ENCODE measurements around the gene RIPK4. TPM values are rescaled to one million over a fixed set of nuclear protein-coding genes. Genes with fewer than 3 reads are reported as not detected.

The RIPK4 gene
- total RNA-seq, 1 experiment from 2014 or later: 16.5 TPM

DNA sequence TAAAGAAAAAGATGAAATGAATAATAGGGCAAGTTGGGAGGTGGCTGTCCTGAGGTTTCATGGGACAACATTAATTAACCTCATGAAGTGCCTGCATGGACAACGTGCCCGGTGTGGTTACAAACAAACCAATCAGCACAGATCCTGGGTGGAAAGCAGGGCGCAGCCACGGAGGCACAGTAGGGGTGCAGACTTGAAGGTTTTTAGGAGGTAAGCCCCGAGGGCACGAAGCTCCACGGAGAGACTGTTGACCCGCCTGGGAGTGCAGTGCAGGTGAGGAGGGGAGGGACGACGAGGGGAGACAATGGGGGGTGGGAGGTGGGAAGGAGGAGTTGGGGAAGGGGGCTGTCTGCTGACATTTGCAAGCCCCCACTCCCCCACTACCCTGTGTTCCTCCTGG, 2.3 kb upstream of the RIPK4 start:
- no peak for DNase-seq (ENCODE audit: low spot score)

DNA sequence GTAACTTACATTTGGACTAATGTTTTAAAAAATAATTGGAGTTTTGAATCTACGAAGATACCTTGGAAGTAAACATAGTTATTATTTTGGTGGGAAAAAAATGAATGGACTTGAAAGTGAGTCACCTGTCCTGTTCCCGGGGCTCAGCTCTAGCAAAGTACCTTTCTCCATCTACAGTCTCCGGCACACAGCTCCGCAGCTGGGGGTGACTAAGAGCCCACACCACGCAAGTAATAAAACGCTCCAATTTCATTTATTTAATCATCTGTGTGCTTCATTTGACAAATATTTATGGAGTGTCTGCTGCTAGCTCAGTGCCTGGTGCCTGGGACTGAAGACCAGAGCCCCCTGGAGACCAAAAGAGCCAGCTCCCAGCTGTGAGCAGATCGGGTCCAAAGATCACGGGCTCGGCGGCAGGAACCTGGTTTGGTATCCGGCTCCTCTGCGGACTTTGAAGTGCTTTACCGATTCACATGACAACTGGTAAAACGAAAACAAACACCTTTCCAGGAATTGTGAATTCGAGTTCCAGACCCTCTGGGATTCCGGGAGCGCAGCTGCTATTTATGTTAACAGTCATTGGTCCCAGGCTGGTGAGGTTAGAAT, 1.7 kb upstream of the RIPK4 start:
- DNase-seq (ENCODE audit: low spot score): peak; percentile 65

DNA sequence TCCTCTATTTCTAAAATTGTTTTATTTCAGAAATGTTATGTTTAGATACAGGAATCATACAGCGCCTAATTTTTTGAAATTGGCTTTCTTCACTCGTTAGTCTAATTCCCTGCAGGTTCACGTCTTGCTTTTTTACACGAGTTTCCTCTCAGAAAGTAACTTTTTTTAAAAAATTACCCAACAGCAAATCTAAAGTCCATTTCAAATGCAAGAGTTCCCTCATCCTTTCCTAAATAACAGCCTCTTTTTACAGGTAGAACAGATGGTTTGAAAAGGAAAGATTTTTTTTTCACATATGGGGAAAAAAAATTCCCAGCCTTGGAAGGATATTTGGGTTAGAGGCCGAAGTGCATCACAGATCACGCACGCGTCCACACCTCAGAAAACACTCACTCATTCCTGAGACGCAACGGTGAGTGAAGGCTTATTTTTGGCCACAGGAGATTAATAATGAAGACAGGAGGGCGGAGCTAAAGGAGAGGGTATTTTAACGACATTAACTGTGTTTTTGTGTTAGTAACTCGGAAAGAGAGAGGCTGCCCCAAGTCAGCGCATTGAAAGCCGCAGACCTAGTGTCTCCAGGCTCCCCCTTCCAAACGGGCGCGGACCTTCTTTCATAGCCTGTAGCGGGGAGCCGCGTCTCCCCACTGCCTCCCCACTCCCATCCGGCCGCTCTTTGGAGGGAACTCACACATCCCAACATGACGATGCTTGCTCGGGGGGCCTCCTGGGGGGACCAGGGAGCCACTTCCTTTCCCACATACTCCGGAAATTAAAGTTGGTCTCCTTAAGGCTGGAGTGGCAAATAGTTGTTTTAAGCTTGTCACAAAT, 969 bp upstream of the RIPK4 start:
- DNase-seq (ENCODE audit: low spot score): no peak

DNA sequence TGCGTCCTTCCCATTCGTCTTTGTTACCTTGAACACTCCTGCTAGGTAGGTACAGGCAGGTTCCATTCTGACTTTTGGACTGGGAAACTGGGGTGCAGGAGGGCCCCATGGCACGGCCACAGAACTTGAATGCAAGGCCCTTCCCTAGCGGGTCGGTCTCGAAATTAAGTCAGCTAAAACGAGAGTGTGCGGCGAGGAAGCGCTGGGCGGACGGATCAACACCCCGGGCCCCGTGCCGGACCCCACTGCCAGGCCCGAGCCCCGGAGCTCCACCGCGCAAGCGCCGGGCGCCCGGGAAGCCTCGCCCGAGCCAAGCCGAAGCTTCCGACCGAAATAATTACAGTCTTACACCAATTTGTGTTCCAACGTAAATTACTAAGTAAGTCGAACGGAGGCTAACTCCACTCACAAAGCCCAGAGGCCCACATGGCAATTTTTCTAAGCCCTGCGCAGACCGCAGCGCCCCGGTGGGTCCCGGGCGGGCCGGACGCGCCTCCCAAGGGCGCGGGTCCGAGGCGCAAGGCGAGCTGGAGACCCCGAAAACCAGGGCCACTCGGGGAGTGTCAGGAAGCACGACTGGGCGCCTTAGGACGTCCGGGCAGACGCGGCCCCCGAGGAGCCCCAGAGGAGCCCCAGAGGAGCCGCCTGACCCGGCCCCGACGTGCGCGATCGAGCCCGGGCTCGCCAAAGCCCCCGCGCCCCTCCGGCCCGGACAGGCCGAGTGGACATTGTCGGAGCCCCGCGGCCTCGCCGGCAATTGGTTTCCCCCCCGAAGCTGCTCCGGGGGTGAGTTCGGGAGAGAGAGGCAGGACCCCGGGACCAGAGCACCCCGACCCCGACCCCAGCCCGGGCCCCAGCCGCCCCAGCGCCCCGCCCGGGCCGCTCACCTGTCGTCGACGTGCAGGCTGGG, 624 bp downstream of the RIPK4 start:
- DNase-seq (ENCODE audit: low spot score): no peak

DNA sequence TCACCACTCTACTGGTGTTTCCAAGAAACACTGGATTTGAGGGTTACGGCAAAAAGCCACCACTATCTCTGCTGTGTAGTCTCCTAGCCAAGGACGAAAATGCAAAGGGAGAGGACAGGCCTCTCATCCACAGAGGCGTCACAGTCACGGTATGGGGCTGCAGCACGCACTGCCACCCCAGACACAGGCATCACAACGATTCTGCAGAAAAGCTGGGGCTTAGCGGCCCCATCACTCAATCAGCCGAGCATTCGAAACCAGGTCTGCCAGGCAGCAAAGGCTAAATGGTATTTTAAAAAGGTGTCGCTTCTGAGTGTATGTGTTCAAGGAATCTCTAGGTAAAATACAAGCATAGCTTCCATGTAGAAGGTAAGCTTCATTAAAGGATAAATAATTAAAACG, 1.4 kb downstream of the RIPK4 start:
- DNase-seq (ENCODE audit: low spot score): no peak

DNA sequence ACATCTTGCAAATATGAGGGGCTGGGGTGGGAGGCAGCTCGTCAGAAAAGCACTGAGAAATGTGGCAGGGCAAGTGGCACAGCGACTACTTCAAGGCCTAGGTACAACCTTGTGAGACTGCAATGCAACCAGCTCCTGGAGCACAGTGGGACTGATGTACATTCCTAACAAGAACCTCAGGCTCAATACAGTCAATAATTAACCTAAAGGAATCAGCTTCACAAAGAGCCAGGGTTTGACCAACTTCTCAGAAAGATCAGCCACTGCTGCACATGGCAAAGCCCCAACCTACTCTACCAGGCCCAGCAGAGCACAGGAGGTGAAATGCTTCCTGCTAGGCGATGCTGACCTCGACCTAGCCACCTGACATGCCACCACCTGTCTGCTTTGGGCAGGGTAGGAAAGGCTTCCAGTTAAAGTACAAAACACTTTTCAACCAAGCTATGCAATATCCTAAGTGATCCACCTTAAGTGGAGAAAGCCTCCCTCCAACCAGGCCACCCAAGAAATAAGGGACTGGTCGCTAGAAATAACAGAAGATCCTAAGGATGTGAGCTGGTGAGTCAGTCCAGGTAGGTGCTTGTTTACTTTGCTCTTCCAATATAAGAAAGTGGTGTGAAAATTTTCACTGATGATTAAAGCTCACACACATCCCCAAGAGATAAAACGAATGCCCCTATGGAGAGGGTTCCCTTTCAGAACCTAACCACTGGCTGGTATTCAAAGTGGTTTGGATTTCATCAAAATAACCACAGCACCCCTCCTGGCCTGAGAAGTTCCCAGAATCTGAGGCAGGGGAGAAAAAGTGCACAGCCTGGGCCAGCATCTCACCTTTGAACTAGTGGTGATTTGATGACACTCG, 2.1 kb downstream of the RIPK4 start:
- no peak for DNase-seq (ENCODE audit: low spot score)

DNA sequence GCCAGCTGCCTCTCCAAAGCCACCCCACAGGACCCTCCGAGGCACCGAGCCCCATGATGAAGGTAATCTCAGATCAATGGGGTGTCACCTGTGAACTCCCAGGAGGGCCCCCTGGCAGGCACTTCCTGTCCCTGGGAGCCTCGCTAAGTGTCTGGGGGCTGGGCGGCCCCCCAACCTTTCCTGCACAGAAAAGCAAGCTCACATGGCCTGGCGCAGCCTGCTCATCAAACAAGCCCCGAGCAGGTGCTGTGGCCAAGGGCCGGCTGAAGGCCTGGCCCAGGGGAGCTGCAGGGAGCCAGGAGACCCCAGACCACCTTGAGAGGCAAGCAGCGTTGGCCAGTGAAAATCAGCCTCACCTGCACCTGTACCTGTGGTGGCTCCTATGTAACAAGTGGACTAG, 2.9 kb downstream of the RIPK4 start:
- no peak for DNase-seq (ENCODE audit: low spot score)

DNA sequence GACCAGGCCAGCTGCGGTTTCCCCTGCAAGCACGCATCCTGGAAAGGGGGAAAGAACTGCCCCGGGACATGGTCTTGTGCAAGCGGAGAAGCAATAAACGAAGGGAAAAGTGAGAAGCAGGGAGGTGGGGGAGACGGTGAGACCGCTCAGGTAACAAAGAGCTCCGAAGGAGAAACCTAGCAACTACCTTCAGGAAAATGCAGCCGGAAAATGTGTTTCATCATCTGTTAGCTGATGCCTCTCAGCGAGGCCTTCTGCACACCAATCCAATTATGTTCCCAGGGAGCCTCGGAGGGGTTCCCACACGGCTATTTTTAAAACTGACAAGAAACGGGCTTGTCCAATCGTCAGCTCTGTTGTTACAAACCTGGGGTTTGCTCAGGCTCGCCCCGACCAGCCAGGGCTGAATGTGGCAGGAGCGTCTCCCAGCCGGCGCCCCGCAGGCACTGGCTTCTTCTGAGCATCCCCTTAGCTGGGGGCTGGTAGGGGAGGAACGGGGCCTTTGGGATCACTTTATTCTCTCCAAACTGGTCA, 3.4 kb downstream of the RIPK4 start:
- DNase-seq (ENCODE audit: low spot score): peak; percentile 80

DNA sequence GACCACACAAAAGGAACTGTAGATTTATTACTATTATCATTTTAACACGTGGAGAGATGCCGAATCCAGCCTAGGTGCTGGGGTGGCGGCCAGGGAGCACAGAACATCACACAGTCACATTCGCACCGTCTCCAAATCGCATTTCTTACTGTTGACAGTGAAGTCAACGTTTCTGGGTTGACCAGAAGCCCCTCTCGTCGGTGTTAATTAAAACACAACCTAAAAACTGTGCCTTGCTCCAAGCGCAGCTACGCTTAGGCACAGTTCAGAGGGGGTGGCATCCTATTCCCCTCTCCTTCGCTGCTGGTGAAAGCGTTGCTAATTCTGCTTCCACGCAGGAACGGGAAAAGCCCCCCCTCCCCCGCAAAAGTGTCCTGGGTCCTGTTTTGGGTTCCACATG, 4.1 kb downstream of the RIPK4 start:
- no peak for DNase-seq (ENCODE audit: low spot score)

DNA sequence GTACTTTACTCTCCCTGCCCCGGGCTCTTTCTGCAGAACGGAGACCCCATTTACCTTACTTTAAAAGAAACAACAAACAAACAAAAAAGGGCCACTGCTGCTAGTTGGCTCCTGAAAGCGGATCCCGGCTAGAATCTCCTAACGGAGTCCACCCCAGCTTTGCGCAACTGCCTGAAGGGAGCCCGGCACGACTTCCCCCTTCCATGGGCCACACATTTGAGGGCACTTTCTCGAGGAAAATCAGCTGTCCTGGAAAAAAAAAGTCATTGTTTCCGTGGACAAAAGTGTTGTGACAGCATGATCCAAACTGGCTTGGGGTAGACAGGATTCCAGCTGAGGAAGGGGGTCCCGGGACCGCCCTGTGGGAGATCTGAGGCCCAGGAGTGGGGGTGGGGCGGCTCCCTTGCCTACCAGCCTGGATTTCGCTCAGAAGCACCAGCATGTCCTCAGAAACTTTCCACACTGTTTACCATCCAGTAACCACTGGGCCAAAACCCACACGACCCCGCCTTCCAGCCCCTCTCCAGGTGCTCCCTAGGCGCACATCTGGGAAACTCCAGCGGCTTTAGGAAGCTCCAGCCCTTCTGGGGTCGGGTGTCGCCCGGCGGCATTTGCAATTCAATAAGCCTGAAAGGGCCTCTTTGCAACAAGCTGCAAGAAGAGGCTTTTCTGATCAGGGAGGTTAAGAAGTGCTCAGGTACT, 4.8 kb downstream of the RIPK4 start:
- no peak for DNase-seq (ENCODE audit: low spot score)

DNA sequence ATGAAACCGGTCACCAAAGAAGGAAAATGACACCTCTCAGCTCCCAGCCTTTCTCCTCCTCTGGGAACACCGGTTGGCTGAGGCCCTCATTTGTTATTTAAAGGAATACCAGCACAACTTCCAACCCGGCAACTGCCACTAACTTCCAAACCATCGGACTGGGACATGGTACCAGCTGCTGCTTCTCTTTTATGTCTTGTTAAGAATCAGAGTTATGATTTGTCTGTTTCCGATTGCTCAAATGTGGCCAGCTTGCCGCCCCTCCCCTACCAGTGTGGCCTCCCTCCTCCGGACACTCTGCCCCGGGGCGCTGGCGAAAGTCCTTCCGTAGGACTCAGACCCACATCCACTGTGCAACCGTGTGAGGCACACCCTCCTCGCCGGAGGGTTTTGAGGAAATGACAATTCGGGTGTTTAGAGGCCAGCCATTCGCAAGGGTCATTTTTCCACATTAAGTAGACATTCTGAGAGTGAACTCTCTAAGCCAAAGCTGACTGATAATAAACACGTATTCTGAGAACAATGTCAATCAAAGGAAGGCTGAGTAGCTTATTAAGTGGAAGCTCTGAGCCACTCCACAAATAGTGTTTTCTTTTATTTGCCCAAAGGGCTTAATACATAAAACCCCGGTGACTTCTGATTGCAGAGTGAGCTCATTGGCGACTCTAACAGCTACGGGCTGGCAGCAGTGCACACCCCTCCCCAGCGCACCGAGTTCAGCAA, 5.5 kb downstream of the RIPK4 start:
- peak; percentile 83 for DNase-seq (ENCODE audit: low spot score)

DNA sequence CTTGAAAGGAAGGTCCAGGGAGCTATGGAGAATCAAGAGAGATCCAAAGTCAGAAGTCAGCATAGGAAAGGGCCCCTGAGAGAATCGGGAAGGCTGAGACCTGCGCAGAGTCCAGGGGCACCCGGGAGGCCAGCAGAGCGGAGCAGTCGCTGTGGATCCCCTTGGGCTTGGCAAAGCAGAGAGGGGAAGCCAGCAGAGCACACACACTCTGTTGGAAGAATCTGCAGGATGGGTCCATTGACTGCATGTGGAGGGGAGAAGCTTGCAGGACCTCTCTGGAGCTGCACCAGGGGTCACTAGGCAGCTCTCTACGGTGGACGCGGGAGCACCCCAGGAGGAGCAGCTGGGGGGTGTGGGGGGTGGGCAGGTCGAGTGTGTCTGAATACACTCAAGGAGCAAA, 6.4 kb downstream of the RIPK4 start:
- no peak for DNase-seq (ENCODE audit: low spot score)

DNA sequence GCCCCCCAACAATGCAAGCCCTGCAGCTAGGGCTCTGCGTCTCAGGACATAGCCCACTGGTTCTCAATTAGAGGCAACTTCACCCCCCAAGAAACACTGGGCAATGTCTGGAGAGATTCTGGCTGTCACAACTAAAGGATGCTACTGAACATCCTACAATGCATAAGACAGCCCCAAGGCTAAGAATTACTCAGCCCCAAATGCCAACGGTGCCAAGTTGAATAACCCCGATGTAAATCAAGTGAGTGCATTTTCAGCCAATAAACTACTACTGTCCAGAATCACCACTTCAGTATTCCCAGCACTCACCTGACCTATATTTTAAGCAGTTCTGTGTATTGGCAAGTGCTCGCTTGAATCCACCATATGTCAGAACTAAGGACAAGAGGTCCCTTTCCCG, 6.9 kb downstream of the RIPK4 start:
- no peak for DNase-seq (ENCODE audit: low spot score)

DNA sequence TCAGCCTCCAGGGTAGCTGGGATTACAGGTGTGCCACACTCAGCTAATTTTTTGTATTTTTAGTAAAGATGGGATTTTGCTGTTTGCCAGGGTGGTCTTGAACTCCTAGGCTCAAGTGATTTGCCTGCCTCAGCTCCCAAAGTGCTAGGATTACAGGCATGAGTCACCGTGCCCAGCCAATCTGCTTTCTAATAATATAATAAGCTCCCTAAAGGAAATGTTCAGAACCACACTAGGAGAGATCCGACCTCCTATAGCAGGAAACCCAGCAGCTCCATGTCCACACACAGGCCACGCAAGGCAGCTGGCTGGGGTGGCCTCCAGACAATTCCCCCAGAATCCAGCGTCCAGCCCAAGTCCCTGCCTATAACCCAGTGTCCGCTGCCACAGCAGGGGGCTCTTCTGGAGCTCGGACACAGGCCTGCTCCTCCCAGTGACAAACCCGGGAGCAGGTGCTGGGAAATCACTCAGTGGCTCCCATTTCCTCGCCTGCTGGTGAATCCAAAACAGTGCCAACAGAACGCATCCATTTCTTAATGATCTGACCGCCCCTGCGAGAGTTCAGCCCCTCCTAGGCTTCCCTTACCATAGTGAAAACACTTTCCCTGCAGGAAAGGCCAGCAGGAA, 7.5 kb downstream of the RIPK4 start:
- DNase-seq (ENCODE audit: low spot score): peak; percentile 81

DNA sequence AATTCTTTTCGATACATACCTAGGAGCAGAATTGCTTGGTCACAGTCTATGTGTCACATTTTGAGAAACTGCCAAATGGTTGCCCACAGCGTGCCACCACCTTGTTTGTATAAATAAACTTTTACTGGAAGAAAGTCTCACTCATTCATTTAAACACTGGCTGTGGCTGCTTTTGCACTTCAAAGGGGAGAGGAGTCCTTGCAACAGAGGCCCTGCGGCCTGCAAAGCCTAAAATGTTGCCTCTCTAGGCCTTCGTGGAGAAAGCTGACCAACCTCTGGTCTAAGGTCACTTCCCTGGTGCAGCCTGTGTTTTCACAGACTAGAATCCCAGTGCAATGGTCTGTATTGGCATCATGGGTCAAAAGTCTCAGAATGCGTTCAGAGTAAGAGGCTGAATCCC, 8.3 kb downstream of the RIPK4 start:
- DNase-seq (ENCODE audit: low spot score): peak; percentile 99

DNA sequence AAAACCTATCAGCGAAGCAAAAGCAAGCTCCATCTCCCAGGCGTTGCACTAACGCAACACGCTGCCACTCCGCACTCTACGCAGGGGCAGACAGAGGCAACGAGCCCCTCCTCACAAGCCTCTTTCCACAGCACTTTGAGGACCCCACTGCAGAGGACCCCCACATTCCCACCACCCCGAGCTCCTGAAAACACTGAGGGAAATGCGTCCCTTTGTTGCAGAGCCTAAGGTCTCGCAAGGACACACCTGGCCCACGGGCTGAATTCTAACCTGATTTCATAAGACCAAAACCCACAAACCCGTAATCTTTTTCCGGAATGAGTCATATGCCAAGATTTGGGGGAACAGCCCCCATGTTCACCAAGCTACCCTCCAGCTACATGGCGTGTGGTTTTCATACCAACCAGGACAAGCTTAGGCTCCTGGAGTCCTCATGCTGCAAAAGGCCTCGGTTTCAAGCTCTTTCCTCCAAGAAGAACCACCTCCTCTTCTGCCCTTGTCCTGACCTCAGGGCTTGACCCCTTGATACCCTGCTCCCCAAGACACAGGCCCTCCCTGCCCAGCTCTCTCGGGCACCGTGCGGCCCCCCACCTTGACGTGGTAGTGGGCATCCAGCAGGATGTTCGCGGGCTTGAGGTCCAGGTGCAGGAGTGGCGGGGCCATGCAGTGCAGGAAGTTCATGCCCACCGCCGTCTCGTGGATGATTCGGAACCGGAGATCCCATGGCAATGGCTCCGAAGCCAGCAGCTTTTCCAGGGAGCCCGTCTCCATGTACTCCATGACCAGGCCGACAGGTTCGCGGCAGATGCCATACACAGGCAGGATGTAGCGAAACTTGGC, 10.7 kb downstream of the RIPK4 start:
- DNase-seq (ENCODE audit: low spot score): peak; percentile 39

DNA sequence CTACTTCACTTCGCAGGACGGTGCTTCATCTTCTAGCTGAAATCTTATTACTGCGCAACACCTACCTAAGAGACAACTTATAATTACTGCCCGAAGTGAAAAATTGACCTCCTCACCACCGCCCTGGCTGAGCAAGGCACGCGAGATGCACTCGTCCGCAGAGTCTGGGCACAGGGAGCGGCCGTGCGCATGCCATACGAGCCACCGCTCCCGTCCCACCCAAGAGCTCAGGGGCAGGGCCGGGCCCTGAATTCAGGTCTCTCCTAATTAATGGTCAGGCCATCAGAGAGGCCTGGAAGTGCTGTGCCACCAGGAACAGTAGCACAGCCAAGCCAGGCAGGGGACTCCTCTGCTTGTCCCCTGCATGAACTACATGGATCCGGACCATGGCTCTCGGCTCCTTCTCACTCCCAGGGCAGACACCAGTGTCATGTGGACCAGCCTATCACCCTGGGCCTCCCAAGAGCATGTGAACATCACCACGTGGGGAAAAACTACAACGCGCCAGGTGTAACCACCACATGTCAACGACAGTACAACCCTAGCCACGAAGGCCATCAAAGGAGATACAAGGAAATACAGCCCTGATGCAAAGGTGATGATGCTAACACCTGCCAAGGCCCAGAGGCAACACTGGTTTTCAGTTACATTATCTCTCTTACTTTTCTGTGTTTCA, 11.5 kb downstream of the RIPK4 start:
- DNase-seq (ENCODE audit: low spot score): no peak

DNA sequence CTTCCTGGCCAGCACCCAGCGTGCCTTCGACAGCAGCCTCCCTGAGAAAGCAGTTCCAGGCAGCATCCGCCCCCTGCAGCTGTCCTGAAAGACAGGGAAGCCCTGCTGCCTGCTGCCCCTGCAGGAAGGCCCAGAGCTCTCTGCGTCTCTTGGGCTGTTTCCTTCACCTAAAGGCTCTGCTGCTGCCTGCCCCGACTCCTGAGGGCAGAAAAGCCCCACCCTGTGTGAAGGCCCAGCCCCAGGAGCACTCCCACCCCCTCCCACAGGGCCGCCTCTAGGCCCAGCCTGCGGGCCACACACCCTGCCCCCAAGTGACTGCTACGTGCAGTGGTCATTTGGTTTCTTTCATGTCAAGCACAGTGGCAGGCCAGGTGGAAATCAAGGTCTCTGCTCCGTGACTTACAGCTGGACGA, 12.4 kb downstream of the RIPK4 start:
- peak; percentile 74 for DNase-seq (ENCODE audit: low spot score)
